Right ventricle myocardium inferior (tissue), 1 donor: ENCODE results near the gene TMEM63C. TPM values are rescaled to one million over a fixed set of nuclear protein-coding genes. Genes with fewer than 3 reads are reported as not detected.

ENCODE experiments used
- ATAC-seq: fragments of 200-7000 bp; cut with Tn5 transposase; one replicate; pipeline ENCODE4 v1.9.1; 2020; ENCODE audit warnings: mild to moderate bottlenecking, moderate library complexity
- DNase-seq: peaks from one replicate; pipeline ENCODE4 v3.0.0; 2021; ENCODE audit errors: missing footprints
- intact Hi-C: fragments of 100-400 bp; cut with DNase I; formaldehyde crosslinking; loops from one replicate; pipeline ENCODE4 v1.11.0; 2022
- microRNA-seq: library from miRNA; unstranded; fragments of <30 nt; microRNA quantifications from one replicate; pipeline ENCODE4 v1.2.0, GENCODE V29; 2020
- total RNA-seq: library from RNA; stranded (reverse); fragmentation: NEBNext Ultra II Directional; extraction: Animal tissue kit (Norgen Biotek cat#: 25700); gene quantifications from one replicate; pipeline ENCODE4 v1.2.1, GENCODE V29; 2021
- donor health status: DM: no; HTN: yes; CAD: no; lungs with severe emphysema.

Gene TMEM63C
- total RNA-seq, 1 donor from 2014 or later = 2.7 TPM

DNA sequence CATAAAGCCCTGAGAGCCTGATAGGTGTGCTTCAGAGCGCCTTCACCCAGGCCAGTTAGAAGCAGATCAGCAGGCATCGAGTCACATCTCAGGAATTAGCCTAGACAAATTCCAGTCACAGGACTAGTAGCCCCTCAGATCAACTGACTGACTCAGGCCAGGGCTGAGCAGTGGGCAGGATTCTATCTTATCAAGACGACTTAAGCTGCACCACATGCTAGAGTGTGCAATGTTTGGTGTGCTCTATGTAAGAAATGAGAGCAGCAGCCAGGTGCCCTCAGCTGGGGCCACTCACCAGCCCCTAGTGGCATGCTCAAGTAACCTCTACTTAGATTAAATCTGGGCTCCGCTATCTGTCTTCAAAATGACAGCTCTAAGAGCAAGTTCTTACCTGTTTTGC, 109.1 kb downstream of the TMEM63C start:
- intact Hi-C loops = no loop called here
- DNase-seq (no peak), ATAC-seq (no peak)

- intact Hi-C loops = no loop called here
- ATAC-seq = no peak
- no peak for DNase-seq
Observed at GRCh38 chr14:77296155-77296554, 114.6 kb downstream of the TMEM63C start.

DNA sequence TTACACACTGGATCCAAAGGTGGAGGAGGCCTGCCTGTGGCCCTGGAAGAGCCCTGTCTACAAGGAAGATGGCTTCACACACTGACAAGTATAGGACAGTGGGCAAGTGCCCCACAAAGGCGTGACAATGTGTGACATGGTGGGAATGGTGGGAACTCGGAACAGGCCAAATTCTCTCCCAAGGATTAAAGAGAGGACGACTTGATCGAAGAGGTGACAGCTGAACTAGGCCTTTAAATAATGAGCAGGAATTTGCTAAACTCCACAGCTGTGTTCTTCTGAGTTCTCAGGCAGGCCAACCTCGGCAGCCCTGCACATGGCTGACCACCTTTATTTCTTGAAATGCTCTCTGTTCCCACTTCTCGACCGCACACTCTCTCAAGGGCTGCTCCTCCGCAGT, 115.3 kb downstream of the TMEM63C start:
- ATAC-seq (no peak), DNase-seq (no peak)
- intact Hi-C loops = no loop called here

GRCh38 chr14:77299771-77300170, 118.2 kb downstream of the TMEM63C start:
- ATAC-seq (no peak), DNase-seq (no peak)
- intact Hi-C loops = no loop called here

DNA sequence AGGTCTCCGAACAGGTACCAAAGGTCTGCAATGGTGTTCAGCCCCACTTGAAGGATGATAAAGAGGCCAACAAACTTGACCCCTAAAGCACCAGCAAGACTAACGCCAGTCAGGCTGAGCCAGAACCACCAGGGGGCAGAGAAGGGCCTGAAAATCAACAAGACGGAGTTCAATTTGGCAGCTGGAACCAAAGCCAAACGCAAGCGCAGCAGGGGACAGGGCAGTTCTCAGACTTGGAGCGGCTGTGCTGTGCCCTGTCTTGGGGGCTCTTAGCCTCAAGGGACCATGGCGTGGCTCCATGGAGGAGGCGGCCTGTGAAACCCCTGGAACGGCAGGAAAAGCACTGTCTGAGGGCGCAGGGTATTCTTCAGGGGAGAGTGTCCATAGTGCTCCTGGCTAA, 119.5 kb downstream of the TMEM63C start:
- intact Hi-C loops = no loop called here
- ATAC-seq = peak; percentile 42
- no peak for DNase-seq

DNA sequence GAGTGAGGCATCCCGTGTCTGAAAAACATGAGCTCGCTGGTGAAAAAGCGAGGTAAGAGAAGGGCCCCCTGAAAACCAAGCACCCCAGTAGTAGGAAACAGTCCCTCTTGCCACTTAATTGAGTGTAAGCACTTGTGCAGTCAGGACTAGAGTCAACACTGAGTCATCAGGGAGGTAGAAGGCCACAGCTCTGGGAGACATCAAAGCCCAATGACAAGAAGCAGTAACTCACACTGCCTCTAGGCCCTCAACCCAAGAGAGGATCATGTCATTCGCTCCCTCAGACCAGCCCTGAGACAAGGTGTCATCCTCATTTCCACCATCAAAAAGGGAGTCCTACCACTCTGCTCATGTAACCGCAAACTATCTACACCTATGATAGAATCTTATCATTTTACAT, 121.3 kb downstream of the TMEM63C start:
- intact Hi-C loops = no loop called here
- no peak for ATAC-seq
- DNase-seq = no peak

DNA sequence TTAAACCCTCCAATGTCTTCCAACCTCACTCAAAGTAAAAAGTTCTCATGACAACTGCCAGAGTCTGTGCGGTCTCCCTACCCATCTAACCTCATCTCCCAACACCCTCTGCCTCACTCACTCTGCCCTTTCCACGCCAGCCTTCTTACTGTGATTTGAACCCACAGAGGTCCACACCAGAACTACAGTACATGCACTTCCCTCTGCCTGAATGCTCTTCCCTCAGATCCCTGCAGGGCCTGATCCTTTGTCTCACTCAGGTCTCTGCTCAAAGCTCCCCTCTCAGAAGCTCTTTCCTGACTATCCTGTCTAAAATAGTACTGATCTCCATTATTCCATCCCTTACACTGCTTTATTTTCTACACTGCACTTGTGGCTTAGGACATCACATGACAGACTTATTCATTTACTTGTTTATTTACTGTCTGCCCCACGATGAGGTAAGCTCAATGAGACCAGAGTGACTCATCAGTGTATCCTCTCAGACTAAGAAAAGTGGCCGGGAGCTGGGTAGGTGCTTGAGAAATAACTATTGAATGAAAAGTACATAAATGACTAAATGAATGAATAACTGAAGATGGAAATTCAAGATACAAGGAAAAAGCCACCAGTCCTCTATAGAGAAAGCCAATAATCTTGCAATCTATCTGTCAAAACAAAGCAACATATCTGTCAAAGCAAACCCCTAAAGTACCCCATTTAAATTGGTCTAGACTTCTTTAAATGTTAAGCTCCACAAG, 122.0 kb downstream of the TMEM63C start:
- intact Hi-C loops = no loop called here
- no peak for DNase-seq
- no peak for ATAC-seq

- intact Hi-C loops = no loop called here
- ATAC-seq (no peak), DNase-seq (no peak)
Observed at GRCh38 chr14:77305696-77306095, 124.1 kb downstream of the TMEM63C start.

- intact Hi-C loops = no loop called here
- DNase-seq (no peak), ATAC-seq (no peak)
Observed at GRCh38 chr14:77306416-77306815, 124.8 kb downstream of the TMEM63C start.

DNA sequence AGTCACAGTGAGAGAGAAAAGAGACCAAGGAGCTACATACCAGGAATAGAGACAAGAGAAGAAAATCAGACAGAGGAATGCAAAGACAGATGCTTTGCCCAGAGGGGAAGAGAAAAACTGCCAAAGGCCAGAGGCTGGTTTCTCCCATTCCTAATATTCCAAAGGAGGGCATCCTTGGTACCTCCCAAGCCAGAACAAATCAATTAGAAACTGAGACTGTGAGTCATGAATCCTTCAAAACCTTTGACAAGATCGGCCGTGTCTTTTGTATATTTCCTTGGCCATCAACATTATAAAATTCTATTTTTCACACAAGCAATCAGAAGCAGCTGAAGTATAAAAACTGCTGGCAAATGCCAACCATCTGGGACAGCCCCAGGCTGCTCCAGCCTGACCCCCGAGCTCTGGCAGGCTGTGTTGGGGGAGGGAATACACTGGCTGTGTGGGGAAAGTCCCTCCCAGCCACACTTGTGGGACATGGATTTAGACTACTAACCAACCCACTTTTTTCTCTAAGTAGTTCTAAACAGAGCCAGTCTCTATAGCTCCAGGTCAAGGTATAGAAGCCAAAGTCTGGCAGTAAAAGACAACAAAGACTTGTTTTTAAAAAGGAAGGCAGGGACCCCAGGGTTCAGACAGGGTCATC, 125.4 kb downstream of the TMEM63C start:
- ATAC-seq = no peak
- intact Hi-C loops = no loop called here
- no peak for DNase-seq

Small RNA genes within 50 kb of the gene (microRNA-seq; reads per million reads assigned to microRNA genes)
- gene MIR1260A = not detected

Other genes starting within 250 kb of the TMEM63C start
- gene IRF2BPL, start 153.1 kb upstream of the TMEM63C start, total RNA-seq = 41.1 TPM
- 72.7 TPM for gene CIPC, start 83.5 kb upstream of the TMEM63C start, total RNA-seq
- not detected for gene ZDHHC22, start 40.0 kb upstream of the TMEM63C start, total RNA-seq
- gene NGB, start 89.4 kb downstream of the TMEM63C start, total RNA-seq = not detected
- 14.7 TPM for gene POMT2, start 139.1 kb downstream of the TMEM63C start, total RNA-seq
- gene GSTZ1, start 139.2 kb downstream of the TMEM63C start, total RNA-seq = 16.8 TPM
- gene TMED8, start 195.3 kb downstream of the TMEM63C start, total RNA-seq = 5.1 TPM
- gene SAMD15, start 195.6 kb downstream of the TMEM63C start, total RNA-seq = 0.08 TPM
- 0.22 TPM for gene NOXRED1, start 241.7 kb downstream of the TMEM63C start, total RNA-seq